Measurements from ENCODE around the gene FNDC3A. TPM values are rescaled to one million over a fixed set of nuclear protein-coding genes. Genes with fewer than 3 reads are reported as not detected.

The FNDC3A gene
- total RNA-seq, 1 donor from 2014 or later: 69.3 TPM

- peaks cover 19% of the 10 kb centered on the region for H3K4me1 ChIP-seq
- H3K36me3 ChIP-seq: no peaks in the 10 kb centered on the region
- no peak overlapping the region for H3K9ac ChIP-seq
- peaks cover 12% of the 10 kb centered on the region for H3K27me3 ChIP-seq
- H3K4me3 Mint-ChIP-seq: peak overlapping the region; percentile 52
- H2AFZ ChIP-seq (replicated peaks): no peak overlapping the region
- peaks cover 4% of the 10 kb centered on the region for H3K9me3 Mint-ChIP-seq
- peaks cover 24% of the 10 kb centered on the region for H3K4me1 Mint-ChIP-seq
- H3K4me2 ChIP-seq: no peak overlapping the region
- H3K36me3 Mint-ChIP-seq: peaks cover 2% of the 10 kb centered on the region
- H3F3A ChIP-seq (ENCODE audit: low read depth): peaks cover 26% of the 10 kb centered on the region
- no peak for DNase-seq (ENCODE audit: low spot score)
- H3K79me2 ChIP-seq (ENCODE audit: low read depth): peaks cover 73% of the 10 kb centered on the region
- no peaks in the 10 kb centered on the region for H3K27me3 Mint-ChIP-seq (ENCODE audit: insufficient read depth, low read depth)
- H3K27ac Mint-ChIP-seq: no peak overlapping the region
- H3K9me3 ChIP-seq (ENCODE audit: low read depth): no peaks in the 10 kb centered on the region
- H3K27ac ChIP-seq: no peak overlapping the region
- TF ChIP-seq EZH2phosphoT487 (IDR thresholded peaks at IDR 0.05) (no peak), EZH2 (IDR thresholded peaks at IDR 0.05) (no peak), CTCF (IDR thresholded peaks at IDR 0.05) (no peak)
- H4K20me1 ChIP-seq (ENCODE audit: low read depth): peaks cover 35% of the 10 kb centered on the region
- no peak overlapping the region for H3K4me3 ChIP-seq
These were observed 3.4 kb downstream of the FNDC3A start for GRCh38 chr13:48978942-48979601.

GRCh38 chr13:48979892-48980291 is 4.2 kb downstream of the FNDC3A start:
- no peak for DNase-seq (ENCODE audit: low spot score)
- Histone ChIP-seq H3K79me2 (ENCODE audit: low read depth) (peaks cover 73% of the 10 kb centered on the region), H3K4me2 (no peak overlapping the region), H3F3A (ENCODE audit: low read depth) (peaks cover 20% of the 10 kb centered on the region), H4K20me1 (ENCODE audit: low read depth) (peaks cover 35% of the 10 kb centered on the region), H3K36me3 (no peaks in the 10 kb centered on the region), H3K4me1 (peaks cover 19% of the 10 kb centered on the region), H3K27ac (no peak overlapping the region), H2AFZ (replicated peaks) (no peak overlapping the region), H3K4me3 (no peak overlapping the region), H3K9me3 (ENCODE audit: low read depth) (no peaks in the 10 kb centered on the region), H3K27me3 (peaks cover 12% of the 10 kb centered on the region), H3K9ac (no peak overlapping the region)
- no peak overlapping the region for H3K4me3 Mint-ChIP-seq
- peaks cover 20% of the 10 kb centered on the region for H3K4me1 Mint-ChIP-seq
- TF ChIP-seq CTCF (IDR thresholded peaks at IDR 0.05) (no peak), EZH2phosphoT487 (IDR thresholded peaks at IDR 0.05) (no peak), EZH2 (IDR thresholded peaks at IDR 0.05) (no peak)
- no peak overlapping the region for H3K27ac Mint-ChIP-seq
- H3K27me3 Mint-ChIP-seq (ENCODE audit: insufficient read depth, low read depth): no peaks in the 10 kb centered on the region
- H3K9me3 Mint-ChIP-seq: peaks cover 4% of the 10 kb centered on the region
- peaks cover 2% of the 10 kb centered on the region for H3K36me3 Mint-ChIP-seq

- Histone ChIP-seq H3K4me1 (peaks cover 9% of the 10 kb centered on the region), H2AFZ (replicated peaks) (no peak overlapping the region), H3K79me2 (ENCODE audit: low read depth) (peaks cover 54% of the 10 kb centered on the region), H3K4me3 (no peak overlapping the region), H3F3A (ENCODE audit: low read depth) (no peaks in the 10 kb centered on the region), H3K4me2 (no peak overlapping the region), H3K36me3 (no peaks in the 10 kb centered on the region), H3K27me3 (no peaks in the 10 kb centered on the region), H3K9me3 (ENCODE audit: low read depth) (no peaks in the 10 kb centered on the region), H4K20me1 (ENCODE audit: low read depth) (peaks cover 18% of the 10 kb centered on the region), H3K27ac (no peak overlapping the region), H3K9ac (no peak overlapping the region)
- H3K4me3 Mint-ChIP-seq: no peak overlapping the region
- peaks cover 7% of the 10 kb centered on the region for H3K9me3 Mint-ChIP-seq
- H3K27me3 Mint-ChIP-seq (ENCODE audit: insufficient read depth, low read depth): no peaks in the 10 kb centered on the region
- no peak overlapping the region for H3K27ac Mint-ChIP-seq
- peaks cover 7% of the 10 kb centered on the region for H3K4me1 Mint-ChIP-seq
- H3K36me3 Mint-ChIP-seq: peaks cover 10% of the 10 kb centered on the region
- no peak for DNase-seq (ENCODE audit: low spot score)
- TF ChIP-seq EZH2phosphoT487 (IDR thresholded peaks at IDR 0.05) (no peak), EZH2 (IDR thresholded peaks at IDR 0.05) (no peak), CTCF (IDR thresholded peaks at IDR 0.05) (no peak)
These were observed 7.6 kb downstream of the FNDC3A start for GRCh38 chr13:48983331-48983730.

Measured in neural progenitor cell (in vitro differentiated cells).